Measurements from ENCODE around the gene IFIT3. TPM values are rescaled to one million over a fixed set of nuclear protein-coding genes. Genes with fewer than 3 reads are reported as not detected.

IFIT3 gene
- total RNA-seq, 1 donor from 2014 or later, result 6.9 TPM

DNA sequence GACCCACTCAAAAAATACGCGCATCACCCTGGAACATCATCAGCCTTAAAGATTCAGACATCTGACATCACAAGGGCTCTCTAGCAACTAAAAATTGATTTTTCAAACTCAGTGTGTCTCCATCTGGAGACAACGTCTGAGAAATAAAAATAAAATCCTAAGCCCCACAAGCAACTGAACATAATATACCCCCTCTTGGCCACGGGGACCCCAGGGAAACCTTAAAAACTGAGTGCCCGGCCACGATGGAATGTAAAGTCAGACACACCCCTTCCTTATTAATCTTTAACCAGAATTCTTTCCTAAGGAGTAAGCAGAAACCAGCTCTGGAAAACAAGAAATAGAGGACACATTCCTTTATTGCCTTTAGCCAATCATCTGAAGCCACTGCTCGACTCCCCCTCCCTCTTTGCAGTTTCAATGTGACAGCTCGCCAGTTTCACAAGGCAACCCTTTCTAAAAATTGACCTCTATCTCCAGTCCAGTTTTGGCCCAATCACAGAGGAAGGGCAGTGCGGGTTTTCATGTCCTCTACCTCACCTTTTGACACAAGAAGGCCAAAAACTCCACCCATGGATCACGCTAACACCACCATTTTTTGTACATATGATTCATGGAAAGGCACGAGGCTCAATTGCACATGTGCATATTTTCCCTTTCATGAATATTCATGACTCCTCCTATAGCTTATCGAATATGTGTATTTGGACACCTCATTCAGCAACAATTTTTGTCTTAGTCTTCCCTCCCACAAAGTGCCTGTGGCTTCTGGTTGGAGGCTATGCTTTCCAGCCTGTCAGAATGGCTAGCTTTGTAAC lies 24.2 kb downstream of the IFIT3 start:
- H3K4me1 ChIP-seq, result peaks cover 58% of the 10 kb centered on the region
- TF ChIP-seq, protein P1, sequence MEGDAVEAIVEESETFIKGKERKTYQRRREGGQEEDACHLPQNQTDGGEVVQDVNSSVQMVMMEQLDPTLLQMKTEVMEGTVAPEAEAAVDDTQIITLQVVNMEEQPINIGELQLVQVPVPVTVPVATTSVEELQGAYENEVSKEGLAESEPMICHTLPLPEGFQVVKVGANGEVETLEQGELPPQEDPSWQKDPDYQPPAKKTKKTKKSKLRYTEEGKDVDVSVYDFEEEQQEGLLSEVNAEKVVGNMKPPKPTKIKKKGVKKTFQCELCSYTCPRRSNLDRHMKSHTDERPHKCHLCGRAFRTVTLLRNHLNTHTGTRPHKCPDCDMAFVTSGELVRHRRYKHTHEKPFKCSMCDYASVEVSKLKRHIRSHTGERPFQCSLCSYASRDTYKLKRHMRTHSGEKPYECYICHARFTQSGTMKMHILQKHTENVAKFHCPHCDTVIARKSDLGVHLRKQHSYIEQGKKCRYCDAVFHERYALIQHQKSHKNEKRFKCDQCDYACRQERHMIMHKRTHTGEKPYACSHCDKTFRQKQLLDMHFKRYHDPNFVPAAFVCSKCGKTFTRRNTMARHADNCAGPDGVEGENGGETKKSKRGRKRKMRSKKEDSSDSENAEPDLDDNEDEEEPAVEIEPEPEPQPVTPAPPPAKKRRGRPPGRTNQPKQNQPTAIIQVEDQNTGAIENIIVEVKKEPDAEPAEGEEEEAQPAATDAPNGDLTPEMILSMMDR (IDR thresholded peaks at IDR 0.05; ENCODE audit: borderline replicate concordance), result no peak
- H3K36me3 ChIP-seq, result no peaks in the 10 kb centered on the region
- H3K4me3 ChIP-seq, result peak overlapping the region; percentile 9
- no peaks in the 10 kb centered on the region for H3K9me3 ChIP-seq (replicated peaks)
- DNase-seq, result no peak
- H3K27me3 ChIP-seq (ENCODE audit: low read depth), result no peaks in the 10 kb centered on the region
- peak overlapping the region; percentile 84 for H3K27ac ChIP-seq (replicated peaks)
- intact Hi-C loops (cut with micrococcal nuclease), result no loop called here

DNA sequence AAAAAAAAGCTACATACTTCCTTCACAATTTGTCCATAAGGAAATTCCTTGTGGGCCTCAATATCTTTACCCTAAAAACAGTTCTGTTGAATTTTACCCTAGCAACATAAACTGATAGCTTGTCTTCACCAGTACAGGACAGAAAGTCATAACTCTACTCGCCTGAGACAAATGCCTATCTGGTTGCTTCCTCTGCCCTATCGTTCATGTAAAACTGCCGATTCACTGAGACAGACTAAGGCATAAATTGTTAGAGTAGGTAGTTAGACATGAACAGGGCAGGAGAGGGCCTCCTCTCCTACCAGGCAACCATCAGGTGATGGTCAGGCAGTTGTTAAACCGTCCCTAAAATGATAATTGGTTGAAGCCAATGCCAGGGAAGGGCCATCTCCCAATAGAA lies 25.0 kb downstream of the IFIT3 start:
- no peaks in the 10 kb centered on the region for H3K9me3 ChIP-seq (replicated peaks)
- no peak overlapping the region for H3K4me3 ChIP-seq
- no peak for DNase-seq
- intact Hi-C loops (cut with micrococcal nuclease), result no loop called here
- H3K36me3 ChIP-seq, result no peaks in the 10 kb centered on the region
- TF ChIP-seq, protein P1 (IDR thresholded peaks at IDR 0.05; ENCODE audit: borderline replicate concordance), result no peak
- no peaks in the 10 kb centered on the region for H3K27me3 ChIP-seq (ENCODE audit: low read depth)
- H3K27ac ChIP-seq (replicated peaks), result peak overlapping the region; percentile 84
- peaks cover 50% of the 10 kb centered on the region for H3K4me1 ChIP-seq

DNA sequence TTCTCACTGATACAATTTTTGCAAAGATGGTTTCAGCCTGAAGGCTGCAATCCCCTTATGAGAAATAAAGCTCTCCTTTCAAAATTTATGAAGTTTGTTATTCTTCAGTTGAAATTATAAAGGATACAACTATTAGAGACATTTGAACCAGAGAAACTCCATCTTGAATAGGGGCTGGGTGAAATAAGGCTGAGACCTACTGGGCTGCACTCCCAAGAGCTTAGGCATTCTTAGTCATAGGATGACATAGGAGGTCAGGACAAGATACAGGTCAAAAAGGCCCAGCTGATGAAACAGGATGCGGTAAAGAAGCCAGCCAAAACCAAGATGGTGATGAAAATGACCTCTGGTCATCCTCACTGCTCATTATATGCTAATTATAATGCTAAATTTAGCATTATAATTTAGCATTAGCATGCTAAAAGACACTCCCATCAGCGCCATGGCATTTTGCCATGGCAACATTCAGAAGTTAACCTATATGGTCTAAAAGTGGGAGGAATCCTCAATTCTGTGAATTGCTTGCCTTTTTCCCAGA lies 27.7 kb downstream of the IFIT3 start:
- no peak for DNase-seq
- Histone ChIP-seq H3K27ac (replicated peaks) (no peak overlapping the region), H3K36me3 (no peaks in the 10 kb centered on the region), H3K4me1 (peaks cover 24% of the 10 kb centered on the region), H3K27me3 (ENCODE audit: low read depth) (no peaks in the 10 kb centered on the region), H3K9me3 (replicated peaks) (no peaks in the 10 kb centered on the region), H3K4me3 (no peak overlapping the region)
- TF ChIP-seq, protein P1 (IDR thresholded peaks at IDR 0.05; ENCODE audit: borderline replicate concordance), result no peak
- intact Hi-C loops (cut with micrococcal nuclease), result no loop called here

DNA sequence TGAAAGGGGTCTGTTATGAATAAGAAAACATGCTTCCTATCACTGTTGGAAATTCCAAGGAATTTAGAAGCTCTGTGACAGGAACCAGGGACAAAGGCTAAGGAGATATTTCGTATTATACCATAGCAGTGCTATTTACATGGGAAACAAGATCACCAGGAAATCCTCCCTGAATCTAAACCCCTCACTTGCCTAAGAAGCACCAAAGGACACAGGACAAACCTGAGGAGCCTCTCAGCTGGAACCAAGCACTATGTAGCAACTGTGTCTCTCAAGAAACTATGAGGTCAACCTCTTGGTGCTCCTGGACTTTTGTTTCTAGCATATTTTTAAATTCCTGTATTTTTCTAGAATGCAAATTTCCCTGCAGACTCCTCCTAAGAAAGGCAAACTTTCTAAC lies 29.3 kb downstream of the IFIT3 start:
- Histone ChIP-seq H3K4me3 (no peak overlapping the region), H3K27me3 (ENCODE audit: low read depth) (no peaks in the 10 kb centered on the region), H3K4me1 (peaks cover 9% of the 10 kb centered on the region), H3K36me3 (no peaks in the 10 kb centered on the region), H3K27ac (replicated peaks) (no peak overlapping the region), H3K9me3 (replicated peaks) (no peaks in the 10 kb centered on the region)
- TF ChIP-seq, protein P1 (IDR thresholded peaks at IDR 0.05; ENCODE audit: borderline replicate concordance), result no peak
- intact Hi-C loops (cut with micrococcal nuclease), result no loop called here
- DNase-seq, result no peak

DNA sequence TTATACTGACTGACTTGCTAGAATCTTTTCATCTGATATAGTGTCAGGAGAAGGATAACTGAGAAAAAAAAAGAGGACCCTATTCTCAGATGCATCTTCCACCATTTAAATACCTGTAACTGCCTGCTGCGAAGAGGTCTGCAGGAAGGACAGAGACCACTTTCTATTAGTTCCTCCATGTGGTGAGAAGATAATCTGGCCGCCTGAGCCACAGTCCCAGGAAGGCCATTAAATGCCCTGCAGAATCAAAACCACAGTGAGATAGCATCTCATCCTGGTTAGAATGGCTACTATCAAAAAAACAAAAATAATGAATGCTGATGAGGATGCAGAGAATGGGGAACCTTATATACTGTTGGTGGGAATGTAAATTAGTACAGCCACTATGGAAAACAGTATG lies 30.2 kb downstream of the IFIT3 start:
- Histone ChIP-seq H3K27me3 (ENCODE audit: low read depth) (no peaks in the 10 kb centered on the region), H3K36me3 (no peaks in the 10 kb centered on the region), H3K27ac (replicated peaks) (no peak overlapping the region), H3K4me3 (no peak overlapping the region), H3K4me1 (peaks cover 9% of the 10 kb centered on the region), H3K9me3 (replicated peaks) (no peaks in the 10 kb centered on the region)
- intact Hi-C loops (cut with micrococcal nuclease), result no loop called here
- TF ChIP-seq, protein P1 (IDR thresholded peaks at IDR 0.05; ENCODE audit: borderline replicate concordance), result no peak
- no peak for DNase-seq
